Activated B cell treated with CpG ODN at 0.5 μM for 24 hours (primary cell): ENCODE results near the gene CYB561. TPM values are rescaled to one million over a fixed set of nuclear protein-coding genes. Genes with fewer than 3 reads are reported as not detected.

Source experiments
- ATAC-seq: fragments of 200-7000 bp; cut with Tn5 transposase; one replicate; pipeline ENCODE4 v1.10.0; 2021; ENCODE audit warnings: low read depth, mild to moderate bottlenecking, moderate library complexity
- CTCF ChIA-PET: fragments of 350-600 bp; sonication (Branson Sonifier 250); formaldehyde crosslinking; loops from one replicate; lab custom pipeline; 2021; ENCODE audit warnings: antibody characterized with exemption; lab: Charles Lee
- POLR2A ChIA-PET: fragments of 350-600 bp; sonication (Branson Sonifier 250); formaldehyde crosslinking; loops from one replicate; lab custom pipeline; 2021; ENCODE audit warnings: antibody characterized with exemption; lab: Charles Lee
- DNase-seq: peaks from one replicate; pipeline ENCODE4 v3.0.0; 2022
- H3K27ac Mint-ChIP-seq: one replicate; pipeline ENCODE4 v1.8.0; 2020; ENCODE audit warnings: mixed read lengths
- H3K27me3 Mint-ChIP-seq: one replicate; pipeline ENCODE4 v1.8.0; 2021; ENCODE audit warnings: mixed read lengths
- H3K36me3 Mint-ChIP-seq: one replicate; pipeline ENCODE4 v1.8.0; 2021; ENCODE audit warnings: low read depth, mixed read lengths
- H3K4me1 Mint-ChIP-seq: one replicate; pipeline ENCODE4 v1.8.0; 2021; ENCODE audit warnings: mixed read lengths
- H3K4me3 Mint-ChIP-seq: one replicate; pipeline ENCODE4 v1.8.0; 2020; ENCODE audit warnings: mild to moderate bottlenecking, mixed read lengths
- H3K9me3 Mint-ChIP-seq: one replicate; pipeline ENCODE4 v1.8.0; 2020; ENCODE audit warnings: mixed read lengths
- CTCF ChIP-seq: fragments of 200-600 bp; IDR thresholded peaks from one replicate; pipeline ENCODE4 v1.8.0; 2022; ENCODE audit warnings: antibody characterized with exemption, mild to moderate bottlenecking
- intact Hi-C: fragments of 100-400 bp; cut with micrococcal nuclease; formaldehyde crosslinking; loops from one replicate; pipeline ENCODE4 v1.15.1; 2024
- total RNA-seq: library from RNA; stranded (reverse); gene quantifications from 2 replicates; pipeline ENCODE4 v1.2.3, GENCODE V29; 2022

CYB561 gene
- total RNA-seq, 1 donor from 2014 or later: 18.9 TPM

- no peak overlapping the region for H3K4me3 Mint-ChIP-seq
- CTCF ChIA-PET: no interaction called here
- H3K9me3 Mint-ChIP-seq: no peaks in the 10 kb centered on the region
- no peak overlapping the region for H3K27ac Mint-ChIP-seq
- no peaks in the 10 kb centered on the region for H3K36me3 Mint-ChIP-seq
- no peak for DNase-seq
- peaks cover 2% of the 10 kb centered on the region for H3K4me1 Mint-ChIP-seq
- ATAC-seq: no peak
- POLR2A ChIA-PET: interaction anchor here (0.5 kb wide), 1 partner anchor 124 kb away, joined by 4 read pairs; no protein-coding TSS in a partner anchor
- H3K27me3 Mint-ChIP-seq: no peaks in the 10 kb centered on the region
- intact Hi-C loops: no loop called here
- TF ChIP-seq CTCF: no peak
These were observed 46.0 kb upstream of the CYB561 start for GRCh38 chr17:63491977-63492618.

GRCh38 chr17:63491413-63491812, 45.3 kb upstream of the CYB561 start:
- ChIA-PET POLR2A (interaction anchor here (0.5 kb wide), 1 partner anchor 124 kb away, joined by 4 read pairs; no protein-coding TSS in a partner anchor), CTCF (no interaction called here)
- Mint-ChIP-seq H3K9me3 (no peaks in the 10 kb centered on the region), H3K36me3 (no peaks in the 10 kb centered on the region), H3K4me1 (peaks cover 4% of the 10 kb centered on the region), H3K4me3 (no peak overlapping the region), H3K27me3 (no peaks in the 10 kb centered on the region), H3K27ac (no peak overlapping the region)
- DNase-seq (no peak), ATAC-seq (no peak)
- TF ChIP-seq CTCF: no peak
- intact Hi-C loops: no loop called here

DNA sequence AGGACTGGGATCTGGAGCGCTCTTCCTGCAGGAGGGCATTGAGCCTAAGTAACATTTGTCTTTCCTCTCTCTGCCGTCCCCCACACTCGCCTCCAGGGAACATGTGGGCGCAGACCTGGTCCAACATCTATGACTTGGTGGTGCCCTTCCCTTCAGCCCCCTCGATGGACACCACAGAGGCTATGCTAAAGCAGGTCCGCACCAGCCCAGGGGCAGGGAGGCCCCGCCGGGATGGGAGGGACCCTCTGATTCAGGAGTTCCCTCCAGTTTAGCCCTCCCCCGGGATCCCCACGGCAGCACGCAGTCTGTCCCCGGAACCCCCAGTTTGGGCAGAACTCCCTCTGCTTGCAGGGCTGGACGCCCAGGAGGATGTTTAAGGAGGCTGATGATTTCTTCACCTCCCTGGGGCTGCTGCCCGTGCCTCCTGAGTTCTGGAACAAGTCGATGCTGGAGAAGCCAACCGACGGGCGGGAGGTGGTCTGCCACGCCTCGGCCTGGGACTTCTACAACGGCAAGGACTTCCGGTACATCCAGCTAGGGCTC, 44.8 kb upstream of the CYB561 start:
- no peak overlapping the region for H3K27ac Mint-ChIP-seq
- intact Hi-C loops: no loop called here
- ChIA-PET CTCF (no interaction called here), POLR2A (no interaction called here)
- ATAC-seq: no peak
- no peak for DNase-seq
- H3K27me3 Mint-ChIP-seq: no peaks in the 10 kb centered on the region
- H3K9me3 Mint-ChIP-seq: no peaks in the 10 kb centered on the region
- no peak for TF ChIP-seq CTCF
- H3K4me3 Mint-ChIP-seq: no peak overlapping the region
- H3K36me3 Mint-ChIP-seq: no peaks in the 10 kb centered on the region
- H3K4me1 Mint-ChIP-seq: peaks cover 8% of the 10 kb centered on the region

DNA sequence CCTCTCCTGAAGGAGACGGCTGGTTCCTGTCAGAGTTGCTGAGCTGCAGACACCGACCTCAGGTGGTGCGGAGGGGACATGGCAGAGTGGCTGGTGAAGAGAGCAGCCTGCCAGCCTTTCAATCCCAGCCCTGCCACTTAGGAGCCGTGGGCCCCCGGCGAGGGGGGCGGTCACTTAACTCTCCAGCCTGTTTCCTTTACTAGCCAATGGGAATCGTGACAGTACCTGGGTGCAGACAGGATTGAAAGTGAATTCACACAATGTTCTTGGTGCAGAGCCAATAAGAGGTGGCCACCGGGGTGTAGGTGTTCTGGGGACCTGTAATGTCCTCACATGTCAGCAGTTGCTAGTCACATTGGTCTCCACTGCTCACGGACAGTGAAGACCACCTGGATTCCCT, 44.2 kb upstream of the CYB561 start:
- Mint-ChIP-seq H3K27ac (no peak overlapping the region), H3K27me3 (no peaks in the 10 kb centered on the region), H3K4me1 (peaks cover 9% of the 10 kb centered on the region), H3K36me3 (no peaks in the 10 kb centered on the region), H3K4me3 (no peak overlapping the region), H3K9me3 (no peaks in the 10 kb centered on the region)
- ChIA-PET POLR2A (no interaction called here), CTCF (no interaction called here)
- DNase-seq (no peak), ATAC-seq (no peak)
- TF ChIP-seq CTCF: no peak
- intact Hi-C loops: no loop called here

DNA sequence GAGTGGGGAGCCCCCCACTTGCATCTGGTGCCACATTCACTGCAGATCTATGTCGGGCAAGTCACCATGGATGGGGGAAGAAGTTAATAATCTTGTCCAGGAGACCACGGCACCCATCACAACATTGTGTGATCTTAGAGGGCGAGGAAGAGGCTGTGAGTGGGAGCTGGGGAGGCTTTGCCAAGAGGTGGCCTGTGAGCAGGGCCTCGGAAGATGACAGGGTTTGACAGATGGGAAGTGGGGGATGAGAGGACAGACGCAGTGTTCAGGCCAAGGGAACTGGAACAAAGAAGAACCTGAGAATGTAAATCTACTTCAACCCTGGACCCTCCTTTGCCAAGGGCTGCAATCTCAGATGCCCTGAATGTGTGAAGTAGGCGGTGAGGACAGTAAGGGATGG, 43.2 kb upstream of the CYB561 start:
- peaks cover 9% of the 10 kb centered on the region for H3K4me1 Mint-ChIP-seq
- H3K36me3 Mint-ChIP-seq: no peaks in the 10 kb centered on the region
- H3K27ac Mint-ChIP-seq: no peak overlapping the region
- no peak for TF ChIP-seq CTCF
- DNase-seq: no peak
- ChIA-PET POLR2A (no interaction called here), CTCF (no interaction called here)
- no peak for ATAC-seq
- H3K4me3 Mint-ChIP-seq: no peak overlapping the region
- no peaks in the 10 kb centered on the region for H3K9me3 Mint-ChIP-seq
- no peaks in the 10 kb centered on the region for H3K27me3 Mint-ChIP-seq
- intact Hi-C loops: no loop called here
